ENCODE data around the gene UBE4B.

DNA sequence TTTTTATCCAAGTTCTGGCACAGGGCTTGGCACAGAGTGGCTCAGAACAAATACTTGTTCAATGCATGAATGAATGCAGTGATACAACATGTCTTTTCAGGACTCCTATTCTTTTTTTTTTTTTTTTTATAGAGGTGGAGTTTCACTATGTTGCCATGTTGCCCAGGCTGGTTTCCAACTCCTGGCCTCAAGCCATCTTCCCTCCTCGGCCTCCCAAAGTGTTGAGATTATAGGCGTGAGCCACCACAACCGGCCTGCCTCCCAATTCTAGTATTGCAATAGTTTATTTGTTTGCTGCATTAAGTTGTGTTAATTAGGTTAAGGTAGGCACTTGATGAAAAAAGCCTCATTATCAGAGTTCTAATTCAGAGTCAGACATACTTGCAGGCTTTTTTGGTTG, 17.9 kb downstream of the UBE4B start:
- TF ChIP-seq, protein P1, sequence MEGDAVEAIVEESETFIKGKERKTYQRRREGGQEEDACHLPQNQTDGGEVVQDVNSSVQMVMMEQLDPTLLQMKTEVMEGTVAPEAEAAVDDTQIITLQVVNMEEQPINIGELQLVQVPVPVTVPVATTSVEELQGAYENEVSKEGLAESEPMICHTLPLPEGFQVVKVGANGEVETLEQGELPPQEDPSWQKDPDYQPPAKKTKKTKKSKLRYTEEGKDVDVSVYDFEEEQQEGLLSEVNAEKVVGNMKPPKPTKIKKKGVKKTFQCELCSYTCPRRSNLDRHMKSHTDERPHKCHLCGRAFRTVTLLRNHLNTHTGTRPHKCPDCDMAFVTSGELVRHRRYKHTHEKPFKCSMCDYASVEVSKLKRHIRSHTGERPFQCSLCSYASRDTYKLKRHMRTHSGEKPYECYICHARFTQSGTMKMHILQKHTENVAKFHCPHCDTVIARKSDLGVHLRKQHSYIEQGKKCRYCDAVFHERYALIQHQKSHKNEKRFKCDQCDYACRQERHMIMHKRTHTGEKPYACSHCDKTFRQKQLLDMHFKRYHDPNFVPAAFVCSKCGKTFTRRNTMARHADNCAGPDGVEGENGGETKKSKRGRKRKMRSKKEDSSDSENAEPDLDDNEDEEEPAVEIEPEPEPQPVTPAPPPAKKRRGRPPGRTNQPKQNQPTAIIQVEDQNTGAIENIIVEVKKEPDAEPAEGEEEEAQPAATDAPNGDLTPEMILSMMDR (IDR thresholded peaks at IDR 0.05; ENCODE audit: low read depth, low read length), result no peak
- TF ChIP-seq EZH2phosphoT487 (IDR thresholded peaks at IDR 0.05; ENCODE audit: low read depth), result no peak

Measured in OCI-LY3 (cell line).